SIG-M5 (cell line): ENCODE measurements around the gene CEP68.
A peak's percentile ranks its signal among the peaks of the same experiment; 100 is the strongest.
"Not testable (repeated sequence)": the region's sequence is repeated elsewhere in the genome, so short reads cannot be mapped to it uniquely, and the experiment has no call there.

Experiments
- DNase-seq: peaks from one replicate; lab custom pipeline; 2025; lab: John Stamatoyannopoulos, UW

CEP68 gene

GRCh38 chr2:65081232-65081685, 25.0 kb downstream of the CEP68 start:
- DNase-seq = peak; percentile 7

GRCh38 chr2:65085148-65085547, 28.9 kb downstream of the CEP68 start:
- DNase-seq = no peak

DNA sequence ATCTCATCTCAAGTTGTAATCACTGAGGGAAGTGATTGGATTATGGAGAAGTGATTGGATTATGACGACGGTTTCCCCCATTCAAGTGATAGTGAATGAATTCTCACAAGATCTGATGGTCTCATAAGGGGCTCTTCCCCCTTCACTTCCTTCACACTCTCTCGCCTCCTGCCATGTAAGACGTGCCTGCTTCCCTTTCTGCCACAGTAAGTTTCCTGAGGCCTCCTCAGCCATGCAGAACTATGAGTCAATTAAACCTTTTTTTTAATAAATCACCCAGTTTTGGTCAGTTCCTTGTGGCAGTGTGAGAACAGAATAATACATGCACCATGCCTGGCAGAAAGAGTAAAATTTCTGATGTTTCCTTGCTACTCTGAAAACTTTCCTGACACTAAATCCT, 36.6 kb downstream of the CEP68 start:
- DNase-seq = no peak

- DNase-seq = no peak
These were observed 37.0 kb downstream of the CEP68 start for GRCh38 chr2:65093211-65093610.

DNA sequence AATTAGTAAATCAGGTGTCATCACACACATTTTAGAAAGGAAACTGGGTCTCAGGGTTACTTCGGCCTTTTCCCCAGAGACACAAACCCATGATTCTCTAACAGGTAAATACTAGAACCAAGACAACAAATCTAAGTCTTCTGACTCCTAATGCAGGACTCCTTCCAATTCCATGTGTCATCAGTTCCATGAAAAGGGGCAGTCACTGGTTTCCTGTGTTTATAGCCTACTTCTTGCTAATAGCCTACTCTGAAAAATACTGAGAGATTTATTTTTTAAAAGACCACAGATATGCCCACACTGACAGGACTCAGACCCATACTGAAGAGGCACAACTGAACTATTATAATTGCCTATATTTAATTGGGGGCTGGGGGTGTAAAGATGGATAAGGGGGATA, 40.7 kb downstream of the CEP68 start:
- DNase-seq = no peak

DNA sequence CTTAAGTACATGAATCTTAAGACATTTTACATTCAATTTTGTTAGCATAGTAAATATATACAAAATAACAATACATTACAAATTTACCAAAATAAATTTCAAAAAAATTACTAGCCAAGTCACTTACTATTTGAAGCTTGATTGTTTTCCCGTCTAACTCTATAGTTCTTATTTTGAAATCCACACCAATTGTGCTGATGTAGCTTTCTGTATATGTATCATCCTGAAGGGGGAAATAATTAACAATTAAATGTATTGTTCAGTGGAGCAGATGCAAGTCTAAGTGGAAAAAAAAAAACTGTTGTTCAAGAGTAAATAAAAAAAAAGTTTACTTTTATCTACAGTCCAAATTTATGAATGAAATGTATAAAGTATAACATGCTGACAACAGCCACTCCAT, 41.6 kb downstream of the CEP68 start:
- no peak for DNase-seq

DNA sequence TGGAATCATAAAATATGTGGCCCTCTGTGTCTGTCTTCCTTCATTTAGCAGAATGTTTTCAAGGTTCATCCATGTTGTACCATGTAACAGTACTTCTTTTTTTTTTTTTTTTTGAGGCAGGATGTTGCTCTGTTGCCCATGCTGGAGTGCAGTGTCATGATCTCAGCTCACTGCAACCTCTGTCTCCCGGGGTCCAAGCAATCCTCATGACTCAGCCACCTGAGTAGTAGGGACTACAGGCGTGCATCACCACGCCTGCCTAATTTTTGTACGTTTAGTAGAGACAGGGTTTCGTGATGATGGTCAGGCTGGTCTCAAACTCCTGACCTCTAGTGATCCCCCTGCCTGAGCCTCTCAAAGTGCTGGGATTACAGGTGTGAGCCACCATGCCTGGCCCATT, 42.5 kb downstream of the CEP68 start:
- no peak for DNase-seq

GRCh38 chr2:65101071-65101470, 44.9 kb downstream of the CEP68 start:
- no peak for DNase-seq

DNA sequence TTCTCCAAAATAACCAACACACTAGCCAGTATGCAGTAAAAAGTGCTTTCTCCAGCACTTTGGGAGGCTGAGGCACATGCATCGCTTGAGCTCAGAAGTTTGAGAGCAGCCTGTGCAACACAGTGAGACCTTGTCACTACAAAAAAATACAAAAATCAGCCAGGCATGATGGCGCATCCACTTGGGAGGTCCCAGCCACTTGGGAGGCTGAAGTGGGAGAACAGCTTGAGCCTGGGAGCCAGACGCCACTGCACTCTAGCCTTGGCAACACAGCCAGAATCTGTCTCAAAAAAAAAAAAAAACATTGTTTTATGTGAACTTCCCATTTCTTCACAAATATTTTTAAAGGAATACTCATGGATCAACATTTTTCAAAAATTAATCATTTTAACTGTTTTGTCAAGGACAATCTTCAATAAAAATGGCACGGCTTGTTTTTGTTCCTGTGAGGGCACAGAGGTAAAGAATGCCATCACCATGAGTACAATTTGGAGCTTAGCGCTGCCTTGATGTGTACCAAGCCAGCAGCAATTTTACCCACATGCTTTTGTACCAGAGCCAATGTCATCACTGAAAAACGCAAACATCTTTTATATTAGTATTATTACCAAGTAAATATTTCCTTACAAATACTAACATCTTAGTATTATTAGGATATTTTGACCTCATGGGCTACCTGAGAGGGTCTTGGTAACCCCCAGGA, 46.9 kb downstream of the CEP68 start:
- DNase-seq = no peak

GRCh38 chr2:65107530-65107929, 51.3 kb downstream of the CEP68 start:
- no peak for DNase-seq

DNA sequence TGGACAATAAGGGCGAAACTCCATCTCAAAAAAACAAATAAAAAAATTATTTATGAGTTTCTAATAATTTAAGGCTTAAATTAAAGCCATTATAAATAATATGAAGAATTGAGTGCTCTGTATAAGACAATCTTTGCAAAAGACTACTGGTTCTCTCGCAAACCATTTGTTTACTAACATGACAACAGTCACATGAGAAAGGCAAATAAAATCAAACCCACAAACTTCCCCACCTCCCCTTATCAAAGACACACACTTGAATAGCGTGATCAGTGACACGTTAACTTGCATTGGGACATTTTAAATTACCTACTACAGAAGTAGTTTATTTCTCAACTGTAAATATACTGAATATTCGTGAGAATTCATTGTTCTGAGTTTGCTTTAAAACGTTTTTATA, 52.6 kb downstream of the CEP68 start:
- no peak for DNase-seq

- DNase-seq = no peak
These were observed 56.4 kb downstream of the CEP68 start for GRCh38 chr2:65112633-65113032.

DNA sequence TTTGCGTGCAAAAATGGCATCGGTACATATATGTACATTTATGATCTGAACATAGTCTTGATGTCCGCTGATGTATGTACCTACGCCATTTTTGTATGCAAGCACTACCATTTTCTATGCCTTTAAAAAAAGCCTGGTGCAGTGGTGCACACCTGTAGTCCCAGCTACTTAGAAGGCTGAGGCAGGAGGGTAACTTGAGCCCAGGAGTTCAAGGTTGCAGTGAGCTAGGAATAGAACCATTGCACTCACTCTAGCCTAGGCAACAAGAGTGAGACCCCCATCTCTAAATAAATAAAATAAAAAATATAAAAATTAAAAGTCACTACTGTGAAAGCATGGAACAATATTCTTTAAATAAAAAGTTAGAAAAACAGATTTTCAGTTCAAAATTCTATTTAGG, 57.0 kb downstream of the CEP68 start:
- DNase-seq = no peak

GRCh38 chr2:65113816-65114215, 57.6 kb downstream of the CEP68 start:
- DNase-seq = no peak

- DNase-seq = no peak
These were observed 58.7 kb downstream of the CEP68 start for GRCh38 chr2:65114921-65115320.

- no peak for DNase-seq
These were observed 60.4 kb downstream of the CEP68 start for GRCh38 chr2:65116645-65117044.

- DNase-seq = no peak
These were observed 64.9 kb downstream of the CEP68 start for GRCh38 chr2:65120990-65121693.

GRCh38 chr2:65122313-65122712, 66.1 kb downstream of the CEP68 start:
- DNase-seq = no peak

- not testable (repeated sequence) for DNase-seq
These were observed 69.2 kb downstream of the CEP68 start for GRCh38 chr2:65125457-65125856.

DNA sequence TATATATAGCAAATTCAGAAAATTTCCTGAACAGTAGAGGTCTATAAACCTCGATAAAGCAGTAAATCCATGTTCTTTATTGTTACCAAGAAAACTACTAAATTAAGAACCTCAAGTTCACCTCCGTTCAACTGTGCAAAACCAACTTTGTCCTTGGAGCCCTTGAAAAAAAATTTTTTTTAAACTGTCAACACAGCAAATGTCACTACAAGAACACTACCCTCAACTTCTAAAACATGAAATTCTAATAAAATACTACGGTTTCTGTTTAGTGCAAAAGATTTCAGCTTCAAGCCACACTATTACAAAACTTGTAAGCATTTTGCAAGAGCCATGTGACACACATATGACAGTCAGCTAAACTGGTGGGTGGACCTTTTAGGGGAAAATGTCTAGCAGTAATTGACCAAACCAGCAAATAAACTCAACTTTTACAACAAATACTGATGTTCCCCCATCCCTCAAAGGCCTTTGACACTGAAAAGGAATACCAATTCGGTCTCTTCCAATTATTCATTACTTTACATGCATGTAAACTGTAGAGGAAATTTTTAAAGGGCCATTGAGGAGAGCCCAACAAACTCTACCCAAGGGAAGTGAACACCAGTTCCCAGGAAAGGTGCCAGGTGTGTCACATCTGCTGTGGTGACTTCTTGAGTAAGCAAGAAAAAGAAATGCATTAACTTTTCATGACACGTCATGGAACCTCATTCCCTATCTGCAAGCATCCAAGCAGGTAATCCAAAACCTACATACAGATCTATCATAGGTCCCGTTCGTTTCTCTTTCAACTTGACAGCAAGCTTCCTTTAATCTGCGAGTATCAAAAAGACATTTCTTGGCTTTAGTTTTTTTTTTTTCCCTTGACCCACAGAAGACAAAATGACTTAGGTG, 72.3 kb downstream of the CEP68 start:
- peak; percentile 78 for DNase-seq

DNA sequence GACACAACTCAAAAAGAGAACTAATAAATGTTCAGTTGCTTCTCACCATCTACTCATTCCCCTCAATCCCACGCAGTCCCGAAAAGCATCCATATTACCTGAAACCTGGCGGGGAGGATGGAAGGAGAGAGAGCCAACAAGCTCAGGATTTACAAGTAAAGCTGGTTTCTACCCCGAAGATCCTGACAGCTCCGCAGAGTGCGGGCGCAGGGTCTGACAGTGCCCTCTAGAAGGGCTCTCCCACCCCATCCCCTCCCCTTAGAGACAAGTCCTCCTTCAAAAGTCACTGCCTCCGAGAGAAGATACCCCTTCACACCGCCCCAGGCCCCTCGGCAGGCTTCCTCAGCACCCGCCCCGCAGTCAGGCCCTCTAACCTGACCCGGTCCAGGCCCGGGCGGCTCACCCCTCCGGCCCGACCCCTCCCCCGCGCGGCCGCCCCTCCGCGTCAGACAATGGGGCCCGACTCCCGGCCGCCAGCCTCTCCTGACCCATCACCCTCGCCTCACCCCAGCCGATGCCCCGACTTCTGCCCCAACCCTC, 73.1 kb downstream of the CEP68 start:
- no peak for DNase-seq
